H9 (cell line): ENCODE results near the gene HIGD2A. TPM values are rescaled to one million over a fixed set of nuclear protein-coding genes. Genes with fewer than 3 reads are reported as not detected.

Experiments
- DNase-seq: peaks from one replicate; pipeline ENCODE4 v3.0.0-alpha.2; 2017
- H2AFZ ChIP-seq: one replicate; pipeline ENCODE4 v1.6.1; 2013; ENCODE audit warnings: mild to moderate bottlenecking, low read length, control low read depth, moderate library complexity
- H2AK5ac ChIP-seq: 2 replicates; pipeline ENCODE4 v1.6.1; 2013; ENCODE audit warnings: low read length, control low read depth, mixed read lengths; ENCODE audit not compliant: insufficient read length
- H2BK120ac ChIP-seq: one replicate; pipeline ENCODE4 v1.6.1; 2013; ENCODE audit warnings: low read depth, mild to moderate bottlenecking, low read length, control low read depth, inconsistent platforms; ENCODE audit not compliant: poor library complexity, severe bottlenecking
- H2BK12ac ChIP-seq: 2 replicates; pipeline ENCODE4 v1.6.1; 2013; ENCODE audit warnings: low read length, control low read depth, mixed read lengths, low read depth; ENCODE audit not compliant: insufficient read length
- H2BK15ac ChIP-seq: 2 replicates; pipeline ENCODE4 v1.6.1; 2013; ENCODE audit warnings: low read depth, low read length, control low read depth
- H2BK20ac ChIP-seq: one replicate; pipeline ENCODE4 v1.6.1; 2013; ENCODE audit warnings: low read depth, mild to moderate bottlenecking, low read length, control low read depth, inconsistent platforms; ENCODE audit not compliant: poor library complexity, severe bottlenecking
- H2BK5ac ChIP-seq: 2 replicates; pipeline ENCODE4 v1.6.1; 2013; ENCODE audit warnings: low read length, control low read depth, mixed read lengths; ENCODE audit not compliant: insufficient read length
- H3K14ac ChIP-seq: 2 replicates; pipeline ENCODE4 v1.6.1; 2013; ENCODE audit warnings: low read length, control low read depth; ENCODE audit not compliant: insufficient read depth
- H3K18ac ChIP-seq: 2 replicates; pipeline ENCODE4 v1.6.1; 2013; ENCODE audit warnings: low read depth, mild to moderate bottlenecking, mixed read lengths, low read length, control low read depth; ENCODE audit not compliant: insufficient read length
- H3K23ac ChIP-seq: 2 replicates; pipeline ENCODE4 v1.6.1; 2013; ENCODE audit warnings: low read length, control low read depth, mixed read lengths, low read depth; ENCODE audit not compliant: insufficient read length
- H3K23me2 ChIP-seq: 2 replicates; pipeline ENCODE4 v1.6.1; 2013; ENCODE audit warnings: low read depth, mild to moderate bottlenecking, mixed read lengths, low read length, control low read depth; ENCODE audit not compliant: insufficient read length, poor library complexity, severe bottlenecking
- H3K27ac ChIP-seq: 2 replicates; pipeline ENCODE4 v1.5.1; 2013; ENCODE audit warnings: low read length, control low read depth, mixed read lengths, low read depth; ENCODE audit not compliant: insufficient read length
- H3K27me3 ChIP-seq: 2 replicates; pipeline ENCODE4 v1.6.1; 2013; ENCODE audit warnings: low read length, control low read depth, inconsistent platforms; ENCODE audit not compliant: insufficient read depth
- H3K4ac ChIP-seq: 2 replicates; pipeline ENCODE4 v1.6.1; 2013; ENCODE audit warnings: low read depth, mild to moderate bottlenecking, control low read depth, inconsistent platforms, low read length, moderate library complexity
- H3K4me1 ChIP-seq: 2 replicates; pipeline ENCODE4 v1.6.1; 2013; ENCODE audit warnings: low read length, control low read depth, inconsistent platforms; ENCODE audit not compliant: insufficient read depth
- H3K4me2 ChIP-seq: 2 replicates; pipeline ENCODE4 v1.6.1; 2013; ENCODE audit warnings: low read length, control low read depth, mixed read lengths; ENCODE audit not compliant: insufficient read length, insufficient read depth
- H3K56ac ChIP-seq: 2 replicates; pipeline ENCODE4 v1.6.1; 2013; ENCODE audit warnings: low read depth, mild to moderate bottlenecking, mixed read lengths, low read length, control low read depth; ENCODE audit not compliant: insufficient read length
- H3K79me1 ChIP-seq: 2 replicates; pipeline ENCODE4 v1.6.1; 2013; ENCODE audit warnings: low read depth, mild to moderate bottlenecking, moderate library complexity, low read length, control low read depth, inconsistent platforms; ENCODE audit not compliant: insufficient read depth, poor library complexity, severe bottlenecking
- H3K79me2 ChIP-seq: 2 replicates; pipeline ENCODE4 v1.6.1; 2013; ENCODE audit warnings: low read length, control low read depth, inconsistent platforms; ENCODE audit not compliant: insufficient read depth
- H3K9ac ChIP-seq: 2 replicates; pipeline ENCODE4 v1.6.1; 2013; ENCODE audit warnings: low read length, control low read depth, mixed read lengths; ENCODE audit not compliant: insufficient read length; ENCODE audit errors: extremely low read depth
- H3K9me3 ChIP-seq: one replicate; pipeline ENCODE4 v1.6.1; 2013; ENCODE audit warnings: low read depth, low read length, inconsistent platforms; ENCODE audit not compliant: control insufficient read depth
- H3T11ph ChIP-seq: one replicate; pipeline ENCODE4 v1.6.1; 2013; ENCODE audit warnings: mild to moderate bottlenecking, low read length, control low read depth, inconsistent platforms
- H4K20me1 ChIP-seq: one replicate; pipeline ENCODE4 v1.6.1; 2013; ENCODE audit not compliant: control insufficient read depth, insufficient read length, insufficient read depth
- H4K5ac ChIP-seq: 2 replicates; pipeline ENCODE4 v1.6.1; 2013; ENCODE audit warnings: low read depth, mild to moderate bottlenecking, mixed read lengths, low read length, control low read depth; ENCODE audit not compliant: insufficient read length
- H4K8ac ChIP-seq: replicated peaks from 2 replicates; pipeline ENCODE4 v1.6.1; 2013; ENCODE audit warnings: low read length, control low read depth, mixed read lengths, low read depth; ENCODE audit not compliant: insufficient read length
- H4K91ac ChIP-seq: 2 replicates; pipeline ENCODE4 v1.6.1; 2013; ENCODE audit warnings: low read depth, mild to moderate bottlenecking, moderate library complexity, mixed read lengths, low read length, control low read depth; ENCODE audit not compliant: insufficient read length
- H3K27ac Mint-ChIP-seq, 3 experiments: 2 replicates in 2 of 3; 3 replicates in 1 of 3; pipeline ENCODE4 v1.8.0; 2020 to 2021; ENCODE audit warnings: mixed read lengths in 3 of 3, mild to moderate bottlenecking in 1 of 3, moderate library complexity in 1 of 3
- H3K27me3 Mint-ChIP-seq: 2 replicates; pipeline ENCODE4 v1.8.0; 2021; ENCODE audit warnings: low read depth, mild to moderate bottlenecking, moderate library complexity, mixed read lengths
- H3K36me3 Mint-ChIP-seq, 3 experiments: 2 replicates in 2 of 3; 3 replicates in 1 of 3; pipeline ENCODE4 v1.8.0; 2020 to 2021; ENCODE audit warnings: low read depth in 3 of 3, mixed read lengths in 3 of 3; ENCODE audit not compliant: insufficient read depth in 1 of 3
- H3K4me1 Mint-ChIP-seq, 2 experiments: 2 replicates each; pipeline ENCODE4 v1.8.0; 2020; ENCODE audit warnings: mixed read lengths in 2 of 2
- H3K4me3 Mint-ChIP-seq, 2 experiments: 2 replicates in 1 of 2; 3 replicates in 1 of 2; pipeline ENCODE4 v1.8.0; 2020 to 2021; ENCODE audit warnings: mild to moderate bottlenecking in 2 of 2, mixed read lengths in 2 of 2, moderate library complexity in 1 of 2
- H3K9me3 Mint-ChIP-seq, 2 experiments: 2 replicates in 1 of 2; 3 replicates in 1 of 2; pipeline ENCODE4 v1.8.0; 2020; ENCODE audit warnings: mild to moderate bottlenecking in 2 of 2, mixed read lengths in 2 of 2, moderate library complexity in 1 of 2
- WGBS: extraction: QIAGEN DNeasy Blood & Tissue Kit; methylation state at CpG from one replicate; pipeline ENCODE4 v1.1.7; 2013; ENCODE audit warnings: missing lambda C conversion rate, low lambda C conversion rate, mixed read lengths; ENCODE audit not compliant: insufficient read length; ENCODE audit errors: extremely low coverage; 5-methylcytosine and 5-hydroxymethylcytosine counted together
- total RNA-seq: library from RNA; stranded (reverse); gene quantifications from 2 replicates; pipeline ENCODE4 v1.2.1, GENCODE V29; 2021
- TF ChIP-seq, protein P1 (sequence below): fragments of 200-600 bp; sonication (generic); conservative IDR thresholded peaks from 3 replicates; pipeline ENCODE4 v1.8.0; 2021; ENCODE audit warnings: antibody characterized with exemption, mild to moderate bottlenecking

The HIGD2A gene
- total RNA-seq, 1 experiment from 2014 or later, result 92.3 TPM

DNA sequence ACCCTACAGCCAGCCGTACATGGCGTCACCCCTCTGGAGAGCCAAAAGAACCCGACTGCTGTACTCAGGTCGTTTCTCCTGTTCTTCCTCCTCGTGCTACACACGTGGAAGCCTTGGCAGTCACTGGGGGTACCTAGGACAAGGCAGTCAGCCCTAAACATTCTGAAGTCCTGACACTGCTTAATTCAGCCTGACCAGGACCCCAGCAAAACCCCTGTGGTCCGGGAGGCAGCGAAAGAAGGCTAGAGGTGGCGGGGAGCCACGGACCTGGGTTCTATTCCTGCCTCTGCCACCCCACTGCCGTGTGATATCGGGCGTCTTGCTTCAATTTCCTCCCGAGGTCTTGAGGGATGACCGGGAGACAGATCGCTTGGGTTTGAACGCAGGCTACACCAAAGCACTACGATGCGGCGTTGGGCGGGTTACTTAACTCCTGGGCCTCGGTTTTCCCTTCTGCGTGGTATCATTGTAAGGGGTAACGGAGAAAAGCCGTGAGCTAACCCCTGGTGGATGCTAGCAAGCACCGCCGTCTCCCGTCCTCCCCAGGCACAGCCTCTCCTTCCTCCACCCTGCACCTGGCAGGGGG, 23.7 kb upstream of the HIGD2A start:
- Mint-ChIP-seq H3K27ac (no peak overlapping the region), H3K27me3 (peaks cover 55% of the 10 kb centered on the region)
- H3K56ac ChIP-seq, result no peak overlapping the region

More for the DNA sequence above, 23.7 kb upstream of the HIGD2A start:
- Histone ChIP-seq H3K79me1 (no peaks in the 10 kb centered on the region), H4K20me1 (no peaks in the 10 kb centered on the region), H2BK120ac (no peak overlapping the region), H2BK15ac (no peak overlapping the region), H3K4me2 (peak overlapping the region; percentile 79), H2AFZ (no peak overlapping the region), H3K4me1 (no peaks in the 10 kb centered on the region), H2BK20ac (no peak overlapping the region), H2AK5ac (no peak overlapping the region), H3K9ac (no peak overlapping the region), H3K4ac (no peak overlapping the region), H3K79me2 (peaks cover 2% of the 10 kb centered on the region; the same call in 1 of the 2 replicates), H3K14ac (no peak overlapping the region), H3T11ph (no peak overlapping the region), H3K27ac (no peak overlapping the region), H4K91ac (no peak overlapping the region), H3K18ac (no peak overlapping the region), H2BK5ac (no peak overlapping the region), H3K23ac (no peak overlapping the region), H3K9me3 (no peaks in the 10 kb centered on the region), H4K8ac (no peak overlapping the region), H3K27me3 (peaks cover 11% of the 10 kb centered on the region; the same call in 1 of the 2 replicates), H4K5ac (no peak overlapping the region), H3K23me2 (peaks cover 23% of the 10 kb centered on the region), H2BK12ac (no peak overlapping the region)
- DNase-seq, result peak; percentile 33
- H3K36me3 Mint-ChIP-seq, result peaks cover 10 to 20% (median 13%) of the 10 kb centered on the region in 3 experiments
- H3K4me1 Mint-ChIP-seq, result peaks cover 11 to 13% of the 10 kb centered on the region in 2 experiments
- TF ChIP-seq, protein P1, sequence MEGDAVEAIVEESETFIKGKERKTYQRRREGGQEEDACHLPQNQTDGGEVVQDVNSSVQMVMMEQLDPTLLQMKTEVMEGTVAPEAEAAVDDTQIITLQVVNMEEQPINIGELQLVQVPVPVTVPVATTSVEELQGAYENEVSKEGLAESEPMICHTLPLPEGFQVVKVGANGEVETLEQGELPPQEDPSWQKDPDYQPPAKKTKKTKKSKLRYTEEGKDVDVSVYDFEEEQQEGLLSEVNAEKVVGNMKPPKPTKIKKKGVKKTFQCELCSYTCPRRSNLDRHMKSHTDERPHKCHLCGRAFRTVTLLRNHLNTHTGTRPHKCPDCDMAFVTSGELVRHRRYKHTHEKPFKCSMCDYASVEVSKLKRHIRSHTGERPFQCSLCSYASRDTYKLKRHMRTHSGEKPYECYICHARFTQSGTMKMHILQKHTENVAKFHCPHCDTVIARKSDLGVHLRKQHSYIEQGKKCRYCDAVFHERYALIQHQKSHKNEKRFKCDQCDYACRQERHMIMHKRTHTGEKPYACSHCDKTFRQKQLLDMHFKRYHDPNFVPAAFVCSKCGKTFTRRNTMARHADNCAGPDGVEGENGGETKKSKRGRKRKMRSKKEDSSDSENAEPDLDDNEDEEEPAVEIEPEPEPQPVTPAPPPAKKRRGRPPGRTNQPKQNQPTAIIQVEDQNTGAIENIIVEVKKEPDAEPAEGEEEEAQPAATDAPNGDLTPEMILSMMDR, result 0 out of 3 replicates have a peak, but pooled peaks have one; percentile 10
- no CpG with 5 or more reads among the region's 28 CpGs for WGBS
- H3K9me3 Mint-ChIP-seq, result no peaks in the 10 kb centered on the region
- peak overlapping the region; percentile 62 to 75 for H3K4me3 Mint-ChIP-seq
